AG10803 (cell line): ENCODE measurements around the gene C4orf50.
A peak's percentile ranks its signal among the peaks of the same experiment; 100 is the strongest.

Experiments
- DNase-seq: peaks from one replicate; pipeline ENCODE4 v3.0.0; 2010; ENCODE audit warnings: low read depth
- H3K4me3 ChIP-seq: 2 replicates; pipeline ENCODE4 v1.5.1; 2011; ENCODE audit warnings: mild to moderate bottlenecking, low read length, control low read depth
- TF ChIP-seq, protein P1 (sequence below): conservative IDR thresholded peaks from 2 replicates; pipeline ENCODE4 v1.5.1; 2011; ENCODE audit warnings: mild to moderate bottlenecking, low read length, control low read depth, inconsistent platforms

C4orf50 gene

DNA sequence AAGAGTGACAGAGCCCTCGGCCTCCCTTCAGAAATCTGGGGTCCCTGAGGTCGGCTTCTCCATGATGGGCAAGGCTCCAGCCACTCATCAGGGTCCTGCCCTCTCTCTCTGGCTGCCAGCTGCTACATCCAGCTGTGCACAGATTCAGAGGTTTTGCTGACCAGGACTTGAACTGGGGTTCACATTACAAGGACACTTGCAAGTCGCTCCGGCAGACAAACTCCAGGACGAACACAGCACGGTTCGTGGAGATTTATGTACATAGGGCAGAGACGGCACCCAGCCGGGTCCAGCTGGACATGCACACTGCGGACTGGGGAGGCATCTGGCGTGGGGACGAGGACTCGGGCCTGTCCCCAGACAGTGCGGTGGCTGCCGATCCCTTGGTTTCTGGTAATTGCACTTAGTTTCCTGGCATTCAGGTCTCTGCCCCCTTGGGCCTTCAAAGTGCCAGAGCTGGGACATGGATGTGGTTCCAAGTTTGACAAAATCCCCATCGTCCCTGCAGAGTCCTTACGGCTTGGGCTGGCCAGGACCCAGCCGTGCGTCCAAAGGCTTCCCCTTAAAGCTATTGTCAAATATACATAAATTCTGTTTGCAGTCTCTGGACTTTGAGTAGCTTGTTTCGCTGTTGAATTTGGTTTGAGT lies 6.2 kb upstream of the C4orf50 start:
- no peak overlapping the region for H3K4me3 ChIP-seq
- TF ChIP-seq, protein P1, sequence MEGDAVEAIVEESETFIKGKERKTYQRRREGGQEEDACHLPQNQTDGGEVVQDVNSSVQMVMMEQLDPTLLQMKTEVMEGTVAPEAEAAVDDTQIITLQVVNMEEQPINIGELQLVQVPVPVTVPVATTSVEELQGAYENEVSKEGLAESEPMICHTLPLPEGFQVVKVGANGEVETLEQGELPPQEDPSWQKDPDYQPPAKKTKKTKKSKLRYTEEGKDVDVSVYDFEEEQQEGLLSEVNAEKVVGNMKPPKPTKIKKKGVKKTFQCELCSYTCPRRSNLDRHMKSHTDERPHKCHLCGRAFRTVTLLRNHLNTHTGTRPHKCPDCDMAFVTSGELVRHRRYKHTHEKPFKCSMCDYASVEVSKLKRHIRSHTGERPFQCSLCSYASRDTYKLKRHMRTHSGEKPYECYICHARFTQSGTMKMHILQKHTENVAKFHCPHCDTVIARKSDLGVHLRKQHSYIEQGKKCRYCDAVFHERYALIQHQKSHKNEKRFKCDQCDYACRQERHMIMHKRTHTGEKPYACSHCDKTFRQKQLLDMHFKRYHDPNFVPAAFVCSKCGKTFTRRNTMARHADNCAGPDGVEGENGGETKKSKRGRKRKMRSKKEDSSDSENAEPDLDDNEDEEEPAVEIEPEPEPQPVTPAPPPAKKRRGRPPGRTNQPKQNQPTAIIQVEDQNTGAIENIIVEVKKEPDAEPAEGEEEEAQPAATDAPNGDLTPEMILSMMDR: no peak
- DNase-seq: no peak

DNA sequence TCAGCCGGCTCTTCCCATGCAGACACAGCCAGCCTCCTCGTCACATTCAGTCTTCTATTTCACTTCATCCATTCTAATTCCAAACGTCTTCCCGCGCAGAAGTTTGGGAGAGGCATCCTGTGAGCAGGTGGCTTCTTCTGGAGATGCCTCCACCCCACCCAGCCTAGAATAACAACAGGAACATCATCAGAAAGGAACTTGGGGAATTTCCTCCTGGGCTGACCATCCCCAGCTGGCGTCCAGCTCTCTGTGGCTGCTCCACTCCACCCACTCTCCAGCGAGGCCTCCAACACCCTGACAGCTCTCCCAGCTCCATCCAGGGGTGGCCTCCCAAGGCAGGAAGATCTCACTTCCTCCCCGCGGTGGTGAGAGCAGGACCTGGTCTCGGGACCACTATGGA lies 5.5 kb upstream of the C4orf50 start:
- no peak for DNase-seq
- TF ChIP-seq, protein P1: no peak
- H3K4me3 ChIP-seq: no peak overlapping the region

DNA sequence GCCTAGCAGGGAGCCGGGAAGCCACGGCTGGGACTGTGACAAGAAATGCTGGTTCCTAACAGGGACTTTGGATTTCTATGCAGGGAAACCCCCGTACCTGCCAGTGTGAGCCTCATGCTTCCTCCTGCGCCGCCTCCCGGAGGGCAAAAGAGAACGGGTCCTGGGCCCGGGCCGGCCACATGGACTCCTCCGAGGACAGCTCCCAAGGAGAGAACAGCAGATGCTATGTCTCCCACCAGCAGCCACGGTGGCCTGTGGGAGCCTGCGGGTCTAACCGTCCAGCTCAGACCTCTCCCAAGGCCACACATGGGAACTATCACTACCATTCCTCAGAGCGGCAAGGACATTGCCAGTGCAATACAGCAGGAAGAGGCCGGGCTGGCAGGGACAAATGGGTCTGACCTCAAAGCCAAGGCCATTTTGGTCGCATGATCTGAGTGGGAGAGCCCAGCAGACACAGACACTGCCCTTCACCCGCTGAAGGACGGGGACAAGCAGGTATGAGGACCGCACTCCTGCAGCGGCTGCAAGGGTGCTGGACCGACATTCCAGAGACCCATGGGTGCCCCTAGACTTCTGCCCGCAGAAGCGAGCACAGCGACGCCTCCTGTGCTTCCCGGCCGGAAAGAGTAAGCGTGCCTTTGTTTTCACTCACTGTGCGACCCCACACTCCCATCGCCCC lies 4.5 kb upstream of the C4orf50 start:
- H3K4me3 ChIP-seq: no peak overlapping the region
- TF ChIP-seq, protein P1: no peak
- no peak for DNase-seq

DNA sequence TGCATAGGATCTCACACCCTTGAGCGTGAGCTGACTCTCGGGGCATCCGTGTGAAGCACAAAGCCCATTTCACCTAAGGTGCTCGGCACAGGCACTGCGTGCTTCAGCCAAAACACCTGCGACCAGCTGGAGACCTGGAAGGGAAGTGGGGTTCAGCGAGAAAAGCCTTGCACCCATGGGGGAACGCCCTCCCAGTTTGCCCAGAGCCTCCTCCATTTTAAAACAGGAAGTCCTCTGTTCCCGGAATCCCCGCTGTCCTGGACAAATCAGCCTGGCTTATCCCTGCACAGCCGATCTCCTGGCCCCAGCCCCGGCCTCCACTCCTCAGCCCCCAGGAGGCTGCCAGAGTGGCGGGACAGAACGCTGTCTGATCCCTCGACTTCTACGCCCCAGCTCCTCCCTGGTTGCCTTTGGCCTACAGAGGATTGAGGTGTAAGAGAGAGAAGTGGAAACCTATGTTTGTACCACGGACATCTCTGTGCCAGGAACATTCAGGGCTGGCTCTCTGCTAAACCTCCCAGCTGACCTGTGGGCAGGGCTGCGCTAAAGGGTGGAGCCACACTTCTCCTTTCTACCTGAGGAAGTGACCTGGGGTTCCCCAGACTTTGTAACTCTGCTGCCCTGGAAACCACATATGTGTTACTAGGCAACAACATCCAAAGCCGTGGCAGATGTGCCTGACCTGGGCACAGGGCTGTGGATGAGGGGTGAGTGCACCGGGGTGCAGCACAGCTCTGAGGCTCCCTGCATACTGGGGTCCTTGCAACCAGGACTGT lies 3.8 kb upstream of the C4orf50 start:
- H3K4me3 ChIP-seq: no peak overlapping the region
- TF ChIP-seq, protein P1: no peak
- DNase-seq: no peak

DNA sequence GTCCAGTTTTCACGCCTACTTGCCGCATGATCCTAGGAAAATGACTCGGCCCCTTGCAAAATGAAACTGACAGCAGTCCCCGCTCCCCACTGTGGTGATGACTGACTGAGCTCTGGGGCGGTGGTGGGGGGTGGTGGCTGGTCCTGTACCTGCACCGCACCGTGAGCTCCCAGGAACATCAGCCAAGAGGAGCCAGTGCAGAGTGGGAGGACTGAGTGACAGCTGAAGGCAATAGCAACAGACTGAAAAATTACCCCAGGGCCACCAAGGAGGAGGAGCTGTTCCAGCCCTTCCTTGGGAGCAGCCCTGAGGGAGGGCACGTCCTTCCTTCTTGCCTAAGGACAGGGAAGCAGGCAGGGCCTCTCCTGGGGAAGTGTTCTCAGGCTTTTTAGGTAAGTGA lies 2.4 kb upstream of the C4orf50 start:
- no peak overlapping the region for H3K4me3 ChIP-seq
- TF ChIP-seq, protein P1: no peak
- DNase-seq: no peak

DNA sequence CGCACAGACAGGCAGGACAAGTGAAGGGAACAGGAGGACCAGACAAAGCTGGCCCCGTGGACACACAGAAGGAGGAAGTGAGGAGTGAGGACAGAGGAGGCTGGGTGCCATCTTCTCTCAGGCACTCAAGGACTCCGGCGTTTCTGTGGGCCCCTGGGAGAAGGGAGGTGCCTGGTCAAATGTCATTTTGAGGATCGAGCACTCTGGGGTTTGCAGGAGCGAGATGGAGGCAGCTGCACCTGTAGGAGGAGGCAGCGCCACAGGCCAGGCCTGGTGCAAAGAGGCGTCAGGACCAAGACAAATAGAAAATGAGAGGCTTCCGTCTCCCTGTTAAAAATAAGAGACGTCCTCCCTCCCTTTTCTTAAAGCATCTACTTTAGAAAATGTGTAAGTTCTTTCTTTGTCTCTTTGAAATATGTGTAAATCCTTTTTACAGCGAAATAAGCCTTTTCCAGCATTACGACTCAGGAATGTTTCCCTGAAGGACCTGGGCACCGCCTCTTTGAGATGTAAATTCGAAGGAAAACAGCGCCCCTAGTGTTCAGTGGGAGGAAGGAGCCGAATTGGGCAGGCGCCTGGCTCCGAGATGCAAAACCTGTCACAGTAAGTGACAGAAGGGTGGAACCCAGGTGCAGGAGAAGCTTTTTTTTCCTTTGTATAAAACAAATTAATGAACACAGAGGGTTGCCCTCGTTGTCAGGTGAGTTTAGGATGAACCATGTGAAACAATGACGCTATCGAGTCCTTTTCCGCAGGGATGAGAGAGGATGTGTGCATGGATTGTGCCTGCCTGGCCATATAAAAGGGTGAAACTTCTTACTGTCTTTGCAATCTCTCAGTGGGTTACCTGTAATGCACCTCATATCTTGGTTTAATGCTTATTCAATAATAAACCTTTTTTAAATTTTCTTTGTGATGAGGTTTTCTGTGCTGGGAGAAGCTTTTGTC lies 1.4 kb upstream of the C4orf50 start:
- TF ChIP-seq, protein P1: peak; percentile 74
- DNase-seq: peak; percentile 46

More for the DNA sequence above, 1.4 kb upstream of the C4orf50 start:
- H3K4me3 ChIP-seq: no peak overlapping the region
